ENCODE data around the gene PRSS53. TPM values are rescaled to one million over a fixed set of nuclear protein-coding genes. Genes with fewer than 3 reads are reported as not detected.
A peak's percentile ranks its signal among the peaks of the same experiment; 100 is the strongest.

The PRSS53 gene
- polyA plus RNA-seq, 3 donors, result 0.17 to 5.1 TPM; not detected in 1

DNA sequence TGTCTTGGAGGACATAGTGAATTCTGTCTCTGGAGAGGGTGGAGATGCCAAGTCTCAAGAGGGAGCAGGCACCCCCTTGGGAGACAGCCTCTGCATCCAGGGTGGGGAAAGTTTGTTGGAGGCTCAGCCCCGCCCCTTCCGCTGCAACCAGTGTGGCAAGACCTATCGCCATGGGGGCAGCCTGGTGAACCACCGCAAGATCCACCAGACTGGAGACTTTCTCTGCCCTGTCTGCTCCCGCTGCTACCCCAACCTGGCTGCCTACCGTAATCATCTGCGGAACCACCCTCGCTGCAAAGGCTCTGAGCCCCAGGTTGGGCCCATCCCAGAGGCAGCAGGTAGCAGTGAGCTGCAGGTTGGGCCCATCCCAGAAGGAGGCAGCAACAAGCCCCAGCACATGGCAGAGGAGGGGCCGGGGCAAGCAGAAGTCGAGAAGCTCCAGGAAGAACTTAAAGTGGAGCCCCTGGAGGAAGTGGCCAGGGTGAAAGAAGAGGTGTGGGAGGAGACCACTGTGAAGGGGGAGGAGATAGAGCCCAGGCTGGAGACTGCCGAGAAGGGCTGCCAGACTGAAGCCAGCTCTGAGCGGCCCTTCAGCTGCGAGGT lies 9.3 kb downstream of the PRSS53 start:
- Histone ChIP-seq H3K9ac (ENCODE audit: insufficient read depth, low read length, poor library complexity, severe bottlenecking) (no peak overlapping the region), H3K9me3 (replicated peaks in 1 of 2; ENCODE audit: control insufficient read depth in 1 of 2, insufficient read depth in 1 of 2, low read length in 2 of 2) (no peaks in the 10 kb centered on the region), H3K36me3 (replicated peaks in 1 of 2; ENCODE audit: control insufficient read depth in 1 of 2, insufficient read depth in 2 of 2, low read length in 2 of 2) (peaks cover 60 to 83% of the 10 kb centered on the region in 2 donors), H3K27me3 (ENCODE audit: control insufficient read depth in 2 of 2, insufficient read depth in 2 of 2, low read length in 2 of 2) (no peaks in the 10 kb centered on the region), H4K20me1 (ENCODE audit: insufficient read depth, low read length) (peaks cover 93% of the 10 kb centered on the region), H3K4me3 (replicated peaks in 1 of 3; ENCODE audit: low read depth in 2 of 3, low read length in 3 of 3) (no peak overlapping the region), H3K4me2 (replicated peaks; ENCODE audit: extremely low read depth, low read length, poor library complexity, severe bottlenecking) (no peak overlapping the region), H3K79me2 (ENCODE audit: insufficient read depth, low read length) (peaks cover 79% of the 10 kb centered on the region), H3K4me1 (ENCODE audit: control insufficient read depth in 1 of 2, insufficient read depth in 2 of 2, low read length in 2 of 2) (peaks cover 20 to 35% of the 10 kb centered on the region in 2 donors), H3K27ac (ENCODE audit: low read depth in 1 of 2, low read length in 2 of 2) (peak overlapping the region; percentile 6 to 36), H2AFZ (ENCODE audit: insufficient read depth, low read depth, low read length, poor library complexity, severe bottlenecking) (no peak overlapping the region)
- peaks cover 62 to 82% of the 10 kb centered on the region in 2 donors for H3K36me3 Mint-ChIP-seq
- H3K4me3 Mint-ChIP-seq, result no peak overlapping the region
- 58% methylated on average over 13 of the region's 13 CpGs for WGBS (ENCODE audit: insufficient coverage)
- peaks cover 40% of the 10 kb centered on the region for H3K4me1 Mint-ChIP-seq
- H3K27ac Mint-ChIP-seq, result peak overlapping the region in 5 of 7 donors; percentile 22 to 86 (median 75)
- no peak for DNase-seq
- H3K27me3 Mint-ChIP-seq (ENCODE audit: low read depth in 3 of 3), result peaks cover 0 to 5% (median 1%) of the 10 kb centered on the region in 3 donors
- TF ChIP-seq, protein P1, sequence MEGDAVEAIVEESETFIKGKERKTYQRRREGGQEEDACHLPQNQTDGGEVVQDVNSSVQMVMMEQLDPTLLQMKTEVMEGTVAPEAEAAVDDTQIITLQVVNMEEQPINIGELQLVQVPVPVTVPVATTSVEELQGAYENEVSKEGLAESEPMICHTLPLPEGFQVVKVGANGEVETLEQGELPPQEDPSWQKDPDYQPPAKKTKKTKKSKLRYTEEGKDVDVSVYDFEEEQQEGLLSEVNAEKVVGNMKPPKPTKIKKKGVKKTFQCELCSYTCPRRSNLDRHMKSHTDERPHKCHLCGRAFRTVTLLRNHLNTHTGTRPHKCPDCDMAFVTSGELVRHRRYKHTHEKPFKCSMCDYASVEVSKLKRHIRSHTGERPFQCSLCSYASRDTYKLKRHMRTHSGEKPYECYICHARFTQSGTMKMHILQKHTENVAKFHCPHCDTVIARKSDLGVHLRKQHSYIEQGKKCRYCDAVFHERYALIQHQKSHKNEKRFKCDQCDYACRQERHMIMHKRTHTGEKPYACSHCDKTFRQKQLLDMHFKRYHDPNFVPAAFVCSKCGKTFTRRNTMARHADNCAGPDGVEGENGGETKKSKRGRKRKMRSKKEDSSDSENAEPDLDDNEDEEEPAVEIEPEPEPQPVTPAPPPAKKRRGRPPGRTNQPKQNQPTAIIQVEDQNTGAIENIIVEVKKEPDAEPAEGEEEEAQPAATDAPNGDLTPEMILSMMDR (IDR thresholded peaks at IDR 0.05), result no peak
- intact Hi-C loops (cut with micrococcal nuclease), result no loop called here
- H3K9me3 Mint-ChIP-seq, result no peaks in the 10 kb centered on the region

GRCh38 chr16:31078597-31079341 lies 10.0 kb downstream of the PRSS53 start:
- H3K4me3 Mint-ChIP-seq, result no peak overlapping the region
- H3K9me3 ChIP-seq (replicated peaks in 1 of 2; ENCODE audit: control insufficient read depth in 1 of 2, insufficient read depth in 1 of 2, low read length in 2 of 2), result no peaks in the 10 kb centered on the region
- peaks cover 81% of the 10 kb centered on the region for H3K79me2 ChIP-seq (ENCODE audit: insufficient read depth, low read length)
- H3K36me3 ChIP-seq (replicated peaks in 1 of 2; ENCODE audit: control insufficient read depth in 1 of 2, insufficient read depth in 2 of 2, low read length in 2 of 2), result peaks cover 57 to 76% of the 10 kb centered on the region in 2 donors
- H3K27me3 ChIP-seq (ENCODE audit: control insufficient read depth in 2 of 2, insufficient read depth in 2 of 2, low read length in 2 of 2), result no peaks in the 10 kb centered on the region
- H3K4me1 ChIP-seq (ENCODE audit: control insufficient read depth in 1 of 2, insufficient read depth in 2 of 2, low read length in 2 of 2), result peaks cover 20 to 36% of the 10 kb centered on the region in 2 donors
- intact Hi-C loops (cut with micrococcal nuclease), result no loop called here
- peaks cover 57 to 75% of the 10 kb centered on the region in 2 donors for H3K36me3 Mint-ChIP-seq
- H3K4me3 ChIP-seq (replicated peaks in 1 of 3; ENCODE audit: low read depth in 2 of 3, low read length in 3 of 3), result no peak overlapping the region
- no peak overlapping the region for H3K9ac ChIP-seq (ENCODE audit: insufficient read depth, low read length, poor library complexity, severe bottlenecking)
- H3K27ac ChIP-seq (ENCODE audit: low read depth in 1 of 2, low read length in 2 of 2), result peak overlapping the region; percentile 6 to 36
- H3K9me3 Mint-ChIP-seq, result no peaks in the 10 kb centered on the region
- H3K27ac Mint-ChIP-seq, result peak overlapping the region in 6 of 7 donors; percentile 33 to 86 (median 72)
- no peak overlapping the region for H3K4me2 ChIP-seq (replicated peaks; ENCODE audit: extremely low read depth, low read length, poor library complexity, severe bottlenecking)
- peaks cover 87% of the 10 kb centered on the region for H4K20me1 ChIP-seq (ENCODE audit: insufficient read depth, low read length)
- H2AFZ ChIP-seq (ENCODE audit: insufficient read depth, low read depth, low read length, poor library complexity, severe bottlenecking), result no peak overlapping the region
- peaks cover 0 to 5% (median 1%) of the 10 kb centered on the region in 3 donors for H3K27me3 Mint-ChIP-seq (ENCODE audit: low read depth in 3 of 3)
- H3K4me1 Mint-ChIP-seq, result peaks cover 40% of the 10 kb centered on the region
- TF ChIP-seq, protein P1 (IDR thresholded peaks at IDR 0.05), result no peak
- 86% methylated on average over 14 of the region's 15 CpGs for WGBS (ENCODE audit: insufficient coverage)
- no peak for DNase-seq

Measured in CD14-positive monocyte (primary cell).